Activated T-helper 1 cell treated with anti-CD3 and anti-CD28 coated beads, Interleukin-2, amount 50 U/mL, for 16 hours (primary cell): ENCODE measurements around the gene IL12B.
"Not testable (repeated sequence)": the region's sequence is repeated elsewhere in the genome, so short reads cannot be mapped to it uniquely, and the experiment has no call there.

ENCODE experiments used
- DNase-seq, 2 donors: peaks; one replicate each; pipeline ENCODE4 v3.0.0-alpha.2; 2020; ENCODE audit warnings: low read depth in 1 of 2, low spot score in 1 of 2

The IL12B gene

GRCh38 chr5:159330131-159330800, at the start of gene IL12B:
Gene IL12B (minus strand): TSS chr5:159330487. CDS start chr5:159326782, 3,705 bp downstream.
- DNase-seq = no peak

GRCh38 chr5:159377653-159378052, 47.4 kb upstream of the IL12B start:
- no peak for DNase-seq

- DNase-seq = not testable (repeated sequence)
Observed at GRCh38 chr5:159367866-159368265, 37.6 kb upstream of the IL12B start.

- DNase-seq = not testable (repeated sequence)
Observed at GRCh38 chr5:159366776-159367175, 36.5 kb upstream of the IL12B start.

DNA sequence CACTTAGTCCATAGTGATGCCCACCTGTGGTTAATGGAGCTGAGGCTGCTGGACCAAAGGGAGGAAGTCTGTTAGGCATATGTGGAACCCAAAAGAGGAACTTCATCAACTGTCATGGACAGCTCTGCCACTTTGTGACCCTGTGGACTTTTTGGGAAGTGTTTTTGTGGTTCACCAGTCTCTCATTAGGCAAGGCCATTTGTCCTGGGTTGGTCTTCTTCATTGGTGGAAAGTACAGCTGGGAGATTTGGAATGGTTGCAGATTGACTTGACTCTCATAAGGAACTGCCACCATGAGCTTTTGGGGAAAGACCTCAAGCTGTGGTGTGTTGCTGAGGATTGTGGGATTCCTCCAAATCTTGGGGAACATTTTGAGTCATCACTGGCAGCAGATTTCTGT, 31.9 kb upstream of the IL12B start:
- no peak for DNase-seq

- not testable (repeated sequence) for DNase-seq
Observed at GRCh38 chr5:159359871-159360270, 29.6 kb upstream of the IL12B start.

GRCh38 chr5:159359408-159359807, 29.1 kb upstream of the IL12B start:
- no peak for DNase-seq

DNA sequence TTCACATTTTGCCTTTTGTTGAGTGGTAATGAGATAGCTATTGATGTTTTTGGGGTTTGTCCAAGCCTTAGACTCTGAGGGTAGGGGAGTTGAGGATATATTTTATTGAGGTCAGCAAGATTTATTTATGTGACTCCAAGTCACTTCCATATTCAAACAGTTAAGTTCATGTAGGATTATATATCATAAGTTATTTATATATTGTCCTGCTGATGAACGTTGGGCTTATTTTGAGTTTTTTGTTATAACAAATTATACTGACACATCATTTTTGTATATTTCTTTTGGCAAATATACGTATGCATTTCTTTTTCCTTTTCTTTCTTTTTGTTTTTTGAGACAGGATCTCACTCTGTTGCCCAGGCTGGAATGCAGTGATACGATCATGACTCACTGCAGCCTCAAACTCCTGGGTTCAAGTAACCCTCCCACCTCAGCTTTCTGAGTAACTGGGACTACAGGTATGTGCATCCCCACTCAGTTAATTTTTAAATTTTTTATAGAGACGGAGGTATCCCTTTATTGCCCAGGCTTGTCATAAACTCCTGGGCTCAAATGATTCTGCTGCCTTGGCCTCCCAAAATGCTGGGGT, 23.5 kb upstream of the IL12B start:
- no peak for DNase-seq

DNA sequence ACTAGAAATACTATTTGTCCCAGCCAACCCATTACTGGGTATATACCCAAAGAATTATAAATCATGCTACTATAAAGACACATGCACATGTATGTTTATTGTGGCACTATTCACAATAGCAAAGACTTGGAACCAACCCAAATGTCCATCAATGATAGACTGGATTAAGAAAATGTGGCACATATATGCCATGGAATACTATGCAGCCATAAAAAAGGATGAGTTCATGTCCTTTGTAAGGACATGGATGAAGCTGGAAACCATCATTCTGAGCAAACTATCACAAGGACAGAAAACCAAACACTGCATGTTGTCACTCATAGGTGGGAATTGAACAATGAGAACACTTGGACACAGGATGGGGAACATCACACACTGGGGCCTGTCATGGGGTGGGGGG, 20.4 kb upstream of the IL12B start:
- not testable (repeated sequence) for DNase-seq

DNA sequence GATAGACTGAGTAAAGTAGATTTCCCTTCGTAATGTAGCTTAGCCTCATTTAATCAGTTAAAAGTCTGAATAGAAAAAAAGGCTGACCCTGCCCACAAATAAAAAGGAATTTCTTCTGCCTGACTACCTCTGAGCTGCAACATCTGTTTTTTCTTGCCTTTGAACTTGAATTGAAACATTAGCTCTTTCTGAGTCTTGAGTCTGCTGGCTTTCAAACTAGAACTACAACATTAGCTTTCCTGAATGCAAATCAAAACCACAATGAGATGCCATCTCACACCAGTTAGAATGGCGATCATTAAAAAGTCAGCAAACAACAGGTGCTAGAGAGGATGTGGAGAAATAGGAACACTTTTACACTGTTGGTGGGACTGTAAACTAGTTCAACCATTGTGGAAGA, 19.9 kb upstream of the IL12B start:
- not testable (repeated sequence) for DNase-seq

DNA sequence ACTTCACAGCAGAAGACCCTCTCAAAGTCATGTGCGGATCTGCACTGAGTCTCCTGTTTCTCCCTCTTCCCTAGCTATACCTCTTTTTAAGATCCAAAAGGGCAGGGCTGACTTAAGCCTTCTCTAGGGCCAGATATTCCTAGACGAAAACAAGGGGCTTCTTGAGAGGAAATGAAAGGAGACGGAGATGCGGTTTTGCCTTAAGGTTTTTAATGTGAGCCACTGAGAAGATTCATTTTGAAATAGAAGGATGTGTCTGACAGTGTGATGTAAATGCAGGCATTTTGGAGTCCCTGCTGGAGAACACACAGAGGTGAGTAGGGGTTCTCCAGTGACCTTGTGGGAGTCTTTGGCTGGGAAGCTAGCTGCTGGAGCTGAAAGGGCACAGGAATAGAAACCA, 15.6 kb upstream of the IL12B start:
- no peak for DNase-seq

DNA sequence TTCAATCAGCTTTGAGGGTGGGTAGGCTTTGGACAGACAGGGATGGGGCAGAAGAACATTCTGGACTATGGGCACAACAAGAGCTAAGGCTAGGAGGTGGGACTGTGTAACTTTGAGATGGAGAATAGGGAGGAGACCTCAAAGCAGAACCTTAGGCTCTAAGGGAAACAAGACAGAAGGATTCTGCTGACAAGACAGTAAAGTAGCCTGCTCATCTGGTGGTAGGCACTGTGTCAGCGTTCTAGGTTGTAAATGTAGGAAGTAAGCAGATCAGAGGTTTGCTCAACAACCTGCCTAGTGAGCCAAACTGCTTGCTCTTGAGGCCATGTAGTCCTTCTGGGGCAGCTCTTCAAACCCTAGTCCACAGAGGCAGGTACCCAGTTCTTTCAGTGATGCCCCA, 15.0 kb upstream of the IL12B start:
- no peak for DNase-seq

DNA sequence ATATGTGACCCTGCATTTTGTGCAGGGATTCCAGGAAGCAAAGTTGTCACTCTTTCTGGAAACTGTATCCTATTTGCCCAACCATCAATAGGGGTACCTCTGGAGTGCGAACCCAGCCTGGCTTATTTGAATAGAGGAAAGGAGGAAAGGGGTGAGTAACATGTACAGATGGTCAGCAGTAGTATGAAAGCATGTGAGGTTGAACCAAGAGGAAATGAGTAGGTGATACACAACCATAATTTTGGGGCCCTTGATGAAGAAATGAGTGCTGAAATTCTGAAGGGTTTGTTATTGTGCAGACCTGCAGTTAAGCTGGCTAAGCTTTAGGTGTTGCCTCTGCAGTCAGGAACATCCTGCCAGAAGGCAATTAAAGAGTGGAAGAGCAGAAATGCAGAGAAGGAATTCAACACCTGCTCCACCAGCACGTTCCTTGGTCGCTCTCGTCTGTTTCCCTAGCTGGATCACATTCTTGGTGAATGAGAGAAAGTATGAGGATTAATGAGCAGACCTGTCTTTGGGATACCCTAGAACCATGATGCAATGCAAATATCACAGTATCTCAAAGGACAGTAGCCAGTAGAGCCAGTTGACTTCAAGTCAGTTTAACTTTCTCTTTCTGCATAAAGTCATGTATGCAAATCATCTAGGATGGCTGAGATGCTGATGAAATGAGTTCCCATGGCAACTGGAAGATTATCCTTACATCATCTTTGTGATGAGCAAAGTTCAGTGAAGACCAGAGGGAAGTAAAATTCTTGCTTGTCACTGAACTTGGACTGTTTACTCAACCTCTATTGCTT, 13.2 kb upstream of the IL12B start:
- no peak for DNase-seq

DNA sequence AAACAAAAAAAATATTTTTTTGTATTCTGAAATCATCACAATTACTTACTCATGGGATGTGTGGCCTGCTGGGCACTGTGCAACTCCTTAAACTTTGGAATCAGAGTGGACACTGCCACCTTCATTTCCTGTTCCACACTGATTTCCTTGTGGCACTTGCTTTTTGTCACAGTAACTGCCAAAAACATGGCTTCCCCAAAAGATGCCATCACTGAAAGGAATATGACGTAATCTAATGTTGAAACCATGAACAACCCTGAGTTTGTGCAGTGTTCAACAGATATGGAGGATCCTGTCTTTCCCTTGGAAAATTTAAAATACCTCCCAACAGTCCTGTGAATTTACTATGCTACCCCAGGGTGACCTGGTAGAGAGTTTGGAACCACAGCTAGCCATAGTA, 12.6 kb upstream of the IL12B start:
- no peak for DNase-seq

GRCh38 chr5:159341906-159342310, 11.6 kb upstream of the IL12B start:
- DNase-seq = peak; percentile 17 to 40

DNA sequence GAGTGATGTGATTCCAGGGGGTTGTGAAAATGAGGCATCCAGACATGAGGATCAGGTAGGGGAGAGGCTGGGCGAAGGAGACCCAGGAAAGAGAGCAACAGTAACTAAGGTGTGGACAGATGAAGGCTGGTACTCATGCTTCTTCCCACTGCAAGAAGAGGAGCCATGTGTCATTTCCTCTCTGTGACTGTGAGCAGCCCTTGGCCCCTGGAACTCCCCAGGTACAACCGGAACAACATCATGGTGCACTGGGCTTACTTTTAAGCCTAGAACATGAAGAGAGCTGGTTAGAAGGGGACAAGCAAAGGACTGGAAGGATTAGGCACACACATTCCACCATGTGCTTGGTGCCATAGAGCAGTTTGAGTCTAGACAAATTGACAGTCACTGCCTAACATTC, 10.9 kb upstream of the IL12B start:
- no peak for DNase-seq

- no peak for DNase-seq
Observed at GRCh38 chr5:159340511-159340910, 10.2 kb upstream of the IL12B start.

- no peak for DNase-seq
Observed at GRCh38 chr5:159339460-159339859, 9.2 kb upstream of the IL12B start.

- no peak for DNase-seq
Observed at GRCh38 chr5:159338118-159338517, 7.8 kb upstream of the IL12B start.

DNA sequence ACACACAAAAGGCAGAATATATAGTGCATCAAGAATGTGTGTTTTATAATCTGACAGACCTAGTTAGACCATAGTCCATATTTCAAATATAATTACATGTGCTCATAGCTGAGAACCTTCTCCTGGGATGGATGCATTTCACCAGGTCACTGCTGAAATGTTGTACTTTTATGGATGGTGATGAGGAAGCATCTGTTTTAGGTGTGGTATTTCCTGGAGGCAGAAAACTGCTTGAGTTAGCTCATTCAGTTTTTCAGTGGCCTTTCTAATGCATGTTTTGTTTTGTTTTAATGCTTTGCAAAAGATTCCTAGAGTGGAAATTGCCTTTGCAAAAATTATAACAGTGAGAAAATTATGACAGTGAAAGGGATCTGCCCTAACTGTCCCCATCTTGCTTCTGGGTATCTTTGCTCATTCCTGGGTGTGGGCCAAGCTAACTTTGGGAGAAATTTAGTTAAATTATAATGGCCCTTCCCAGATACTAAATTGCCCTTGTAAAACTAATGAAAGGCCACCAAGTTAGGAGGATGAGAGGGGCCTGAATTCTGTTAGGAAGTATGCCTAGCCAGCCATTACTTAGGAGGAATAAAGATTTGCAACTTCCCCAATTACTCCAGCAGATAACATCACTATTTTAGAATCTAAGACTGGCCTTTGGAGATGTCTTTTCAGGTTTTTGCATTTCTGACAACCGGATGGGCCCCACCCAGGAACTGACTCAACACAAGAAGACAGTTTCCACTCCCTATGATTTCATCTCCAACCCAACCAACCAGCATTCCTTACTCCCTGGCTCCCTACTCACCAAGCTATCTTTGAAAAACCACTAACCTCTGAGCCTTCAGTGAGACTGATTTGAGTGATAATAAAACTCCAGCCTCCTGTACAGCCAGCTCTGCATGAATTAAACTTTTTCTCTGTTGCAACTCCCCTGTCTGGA, 7.0 kb upstream of the IL12B start:
- peak in 1 of 2 donors; percentile 5 for DNase-seq

- no peak for DNase-seq
Observed at GRCh38 chr5:159336586-159336985, 6.3 kb upstream of the IL12B start.
